Activated naive CD4-positive, alpha-beta T cell treated with Interleukin-2 at 50 U/mL for 16 hours (primary cell): ENCODE data around the gene EEF1AKMT3.
"Not testable (repeated sequence)": the region's sequence is repeated elsewhere in the genome, so short reads cannot be mapped to it uniquely, and the experiment has no call there.

Source experiments
- DNase-seq: peaks from one replicate; pipeline ENCODE4 v3.0.0-alpha.2; 2020

Gene EEF1AKMT3

DNA sequence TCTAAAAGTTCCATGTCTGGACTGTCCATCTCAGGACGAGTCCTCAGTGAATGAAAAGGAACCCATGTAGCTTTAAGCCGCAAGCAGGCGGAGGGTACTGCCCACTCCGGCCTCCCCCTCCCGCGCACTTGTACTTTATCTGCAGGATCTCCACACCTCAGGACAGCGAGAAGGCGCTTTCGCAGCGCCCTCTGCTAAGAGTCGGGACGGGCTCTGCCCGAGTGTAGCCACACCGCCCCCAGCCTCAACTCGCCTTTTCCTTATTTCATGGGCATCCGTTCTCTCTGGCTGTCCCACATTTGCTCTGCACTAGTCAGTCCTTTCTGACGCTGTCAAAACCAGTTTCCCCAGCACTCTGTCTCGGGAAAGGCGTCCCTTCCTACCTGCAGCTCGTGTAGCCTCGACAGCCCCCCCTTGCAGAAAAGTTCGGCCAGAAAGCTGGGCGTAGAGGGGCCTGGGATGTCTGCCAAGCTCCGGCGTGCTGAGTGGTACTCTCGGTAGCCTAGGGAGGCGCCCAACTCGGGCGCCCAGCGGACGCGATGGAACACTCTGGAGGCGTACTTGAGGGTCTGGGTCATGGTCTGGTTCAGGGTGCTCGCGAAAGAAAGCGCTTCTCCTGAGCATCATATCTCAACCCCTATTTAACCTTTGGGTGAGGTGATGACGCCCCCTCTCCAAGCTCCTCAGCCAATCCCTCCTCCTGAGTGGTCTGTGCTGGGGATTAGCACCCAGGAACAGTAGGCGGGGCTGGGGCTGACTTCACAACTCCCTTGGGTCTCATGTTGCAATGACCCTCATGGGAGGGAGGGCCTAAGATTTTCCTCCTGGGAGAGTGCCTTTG lies 5.7 kb upstream of the EEF1AKMT3 start, which contains the start of gene CYP27B1:
CYP27B1 (minus strand) TSS at position 615 of the 841 bp plus-strand sequence; CDS start at position 578, 37 bp downstream.
- DNase-seq, result no peak

DNA sequence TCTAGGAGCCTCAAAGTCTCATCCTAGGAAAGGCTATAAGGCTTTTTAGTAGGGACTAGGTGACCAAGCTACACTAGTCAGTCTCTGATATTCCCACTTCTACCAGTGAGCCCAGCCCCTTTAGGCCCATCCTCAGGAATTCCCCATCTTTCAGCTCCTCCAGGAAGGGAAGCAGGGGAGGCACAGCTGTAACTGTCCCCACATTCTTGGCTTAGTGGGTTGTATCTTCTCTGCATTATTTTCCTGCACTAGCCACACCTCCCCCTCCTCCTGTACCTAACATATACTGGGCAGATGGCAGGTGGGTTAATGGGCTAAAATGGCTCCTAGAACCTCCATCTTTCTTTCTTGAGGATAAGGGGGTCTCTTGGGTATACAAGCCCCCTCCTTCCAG lies 5.1 kb upstream of the EEF1AKMT3 start:
- DNase-seq, result no peak

DNA sequence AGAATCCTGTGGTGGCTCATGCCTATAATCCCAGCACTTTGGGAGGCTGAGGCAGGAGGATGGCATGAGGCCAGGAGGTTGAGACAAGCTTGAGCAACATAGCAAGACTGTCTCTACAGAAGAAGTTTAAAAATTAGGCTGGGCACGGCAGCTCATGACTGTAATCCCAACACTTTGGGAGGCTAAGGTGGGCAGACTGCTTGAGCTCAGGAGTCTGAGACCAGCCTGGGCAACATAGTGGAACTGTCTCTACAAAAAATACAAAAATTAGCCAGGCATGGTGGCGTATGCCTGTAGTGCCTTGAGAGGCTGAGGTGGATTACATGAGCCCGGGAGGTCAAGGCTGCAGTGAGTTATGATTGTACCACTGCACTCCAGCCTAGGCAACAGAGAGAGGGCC lies 4.5 kb upstream of the EEF1AKMT3 start:
- no peak for DNase-seq

DNA sequence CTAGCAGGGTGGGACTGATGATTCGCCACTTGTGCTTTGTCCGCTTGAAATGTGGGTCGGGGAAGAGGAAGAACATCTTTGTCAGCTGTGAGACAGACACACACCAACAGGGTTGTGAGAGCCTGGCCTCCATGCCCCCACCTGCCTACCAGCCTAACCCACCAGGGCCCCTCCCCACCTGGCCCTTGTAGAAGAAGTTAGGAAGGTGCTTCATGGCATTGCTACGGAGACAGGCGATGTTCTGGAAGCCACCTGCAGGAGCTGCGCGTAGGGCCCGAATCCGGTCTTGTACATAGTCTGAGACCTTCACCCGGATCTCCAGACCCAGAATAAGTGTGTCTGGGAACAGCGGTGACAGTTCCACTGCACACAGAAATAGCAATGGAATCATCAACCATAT lies 2.8 kb upstream of the EEF1AKMT3 start:
- no peak for DNase-seq

DNA sequence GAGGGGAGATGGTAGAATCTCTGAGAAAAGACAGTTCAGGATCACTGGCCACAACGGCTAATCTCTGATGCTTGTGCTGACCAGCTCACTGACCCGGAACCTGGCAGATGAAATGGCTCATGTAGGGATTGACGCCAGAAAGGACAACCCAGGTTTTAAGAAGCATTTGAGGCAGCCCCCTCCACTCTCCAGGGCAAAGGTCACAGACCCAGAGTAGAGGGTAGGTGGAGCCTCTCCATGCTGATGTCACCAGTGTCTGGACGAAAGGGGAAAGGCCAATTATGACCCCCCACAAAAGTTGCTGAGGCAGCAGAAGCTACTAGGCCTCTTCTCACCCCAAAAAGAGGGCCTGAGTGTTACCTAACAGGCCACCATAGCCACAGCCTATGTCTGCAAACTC lies 1.7 kb upstream of the EEF1AKMT3 start:
- no peak for DNase-seq

DNA sequence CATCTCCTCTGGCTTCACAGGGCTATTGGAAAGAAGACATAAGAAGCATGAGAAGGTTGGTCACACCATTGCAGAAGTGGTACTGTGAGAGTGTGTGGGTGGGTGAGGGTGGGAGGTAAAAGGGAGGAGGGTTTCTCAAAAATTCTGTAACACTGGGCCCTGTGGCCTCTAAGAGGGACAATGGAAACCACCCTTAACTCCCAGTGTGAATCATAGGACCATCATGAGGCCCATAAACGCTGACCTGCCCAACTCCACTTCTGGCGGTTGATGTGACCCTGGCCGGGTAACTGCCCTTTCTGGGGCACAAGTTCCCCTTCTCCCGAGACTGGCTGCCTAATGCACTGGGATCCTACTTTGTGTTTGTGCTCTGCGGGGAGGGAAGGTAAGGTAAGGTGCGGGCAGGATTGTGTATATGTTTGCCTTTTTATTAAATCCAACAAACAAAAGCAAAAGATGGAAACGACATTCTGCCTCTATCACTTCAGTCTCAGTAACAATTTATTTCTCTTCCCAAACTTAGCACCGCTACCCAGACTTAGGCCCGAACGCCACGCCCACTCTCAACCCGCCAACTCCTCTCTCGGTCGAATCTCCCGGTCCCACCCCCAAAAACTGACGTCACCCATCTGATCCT lies 1.1 kb upstream of the EEF1AKMT3 start:
- peak; percentile 91 for DNase-seq

DNA sequence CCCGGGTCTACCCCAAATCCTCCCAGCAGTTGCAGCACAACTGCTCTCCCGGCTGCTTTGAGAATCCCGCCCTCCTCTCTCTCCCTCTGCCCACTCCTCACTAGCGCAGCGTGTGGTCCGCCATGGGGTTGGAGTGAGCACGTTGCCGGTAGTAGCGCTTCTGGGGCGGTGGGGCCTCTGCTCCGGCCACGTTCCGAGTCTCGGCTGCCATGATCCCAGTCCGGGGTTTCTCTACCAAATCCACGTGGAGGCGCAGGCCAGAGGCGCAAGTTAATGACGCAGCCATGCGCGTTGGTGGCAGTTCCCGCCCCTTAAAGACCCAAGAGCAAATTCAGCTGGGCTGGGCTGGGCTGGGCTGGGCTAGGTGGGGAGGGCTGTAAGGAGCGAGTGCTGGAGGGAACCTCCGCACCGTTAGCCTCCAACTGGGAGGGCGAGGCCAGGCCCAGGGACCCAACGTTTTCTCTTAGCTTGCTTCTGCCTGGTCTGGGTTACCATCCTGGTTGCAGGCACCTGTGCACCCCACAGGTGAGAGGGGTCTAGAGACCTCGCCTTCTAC lies 463 bp upstream of the EEF1AKMT3 start, which contains the start of gene METTL1:
METTL1 (minus strand) TSS at position 233 of the 556 bp plus-strand sequence; CDS start at position 211, 22 bp downstream.
- DNase-seq, result peak; percentile 95

DNA sequence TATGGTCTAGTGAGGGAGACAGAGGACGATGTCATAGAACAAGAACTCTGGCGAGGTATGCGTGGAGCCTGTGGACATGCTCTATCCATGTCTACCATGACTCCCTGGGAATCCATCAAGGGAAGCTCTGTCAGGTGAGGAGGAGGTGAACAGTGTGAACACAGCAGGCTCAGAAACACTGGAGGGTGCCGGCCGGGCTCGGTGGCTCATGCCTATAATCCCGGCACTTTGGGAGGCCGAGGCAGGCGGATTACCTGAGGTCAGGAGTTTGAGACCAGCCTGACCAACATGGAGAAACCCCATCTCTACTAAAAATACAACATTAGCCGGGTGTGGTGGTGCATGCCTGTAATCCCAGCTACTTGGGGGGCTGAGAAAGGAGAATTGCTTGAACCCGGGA lies 2.2 kb downstream of the EEF1AKMT3 start:
- not testable (repeated sequence) for DNase-seq

DNA sequence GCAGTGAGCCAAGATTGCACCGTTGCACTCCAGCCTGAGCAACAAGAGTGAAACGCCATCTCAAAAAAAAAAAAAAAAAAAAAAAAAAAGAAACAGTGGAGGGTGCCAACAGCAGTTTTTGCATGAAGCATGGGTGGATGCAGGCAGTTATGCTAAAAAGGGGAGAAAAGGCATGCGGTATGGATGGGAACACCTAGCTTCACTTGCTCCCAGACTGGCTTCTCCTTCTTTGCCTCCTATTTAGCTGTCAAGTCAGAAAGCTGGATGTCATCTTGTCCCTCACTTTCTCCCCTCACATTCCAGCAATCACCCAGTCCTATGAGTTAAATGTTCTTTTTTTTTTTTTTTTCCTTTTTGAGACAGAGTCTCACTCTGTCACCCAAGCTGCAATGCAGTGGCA lies 2.6 kb downstream of the EEF1AKMT3 start:
- DNase-seq, result no peak

DNA sequence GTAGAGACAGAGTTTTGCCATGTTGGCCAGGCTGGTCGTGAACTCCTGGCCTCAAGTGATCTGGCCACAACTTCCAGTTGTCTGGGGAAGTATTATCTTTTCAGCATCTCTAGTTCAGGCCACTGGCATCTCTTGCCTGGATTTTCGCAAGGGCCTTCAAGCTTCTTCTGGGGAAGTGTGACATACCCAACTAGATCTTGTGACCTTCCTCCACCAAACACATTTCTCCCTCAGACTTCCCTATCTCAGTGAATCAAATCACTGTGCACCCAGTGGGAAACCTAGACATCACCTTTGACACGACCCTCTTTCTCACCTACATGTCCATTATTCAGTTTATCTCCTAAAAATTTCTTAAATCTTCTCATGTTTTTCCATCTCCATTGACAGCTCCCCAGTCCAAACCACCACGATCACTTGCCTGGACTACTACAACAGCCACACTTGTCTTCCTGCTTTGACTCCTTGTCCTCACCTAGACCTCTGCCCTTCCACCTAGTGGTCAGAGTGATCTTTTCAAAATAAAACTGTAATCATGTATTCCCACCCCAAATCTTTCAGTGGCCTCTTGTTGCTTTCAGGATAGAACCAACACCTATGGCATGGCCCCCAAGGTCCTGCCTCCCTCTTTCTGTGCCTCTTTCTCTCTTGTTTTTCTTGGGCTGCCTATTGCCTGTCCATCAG lies 3.3 kb downstream of the EEF1AKMT3 start:
- no peak for DNase-seq

DNA sequence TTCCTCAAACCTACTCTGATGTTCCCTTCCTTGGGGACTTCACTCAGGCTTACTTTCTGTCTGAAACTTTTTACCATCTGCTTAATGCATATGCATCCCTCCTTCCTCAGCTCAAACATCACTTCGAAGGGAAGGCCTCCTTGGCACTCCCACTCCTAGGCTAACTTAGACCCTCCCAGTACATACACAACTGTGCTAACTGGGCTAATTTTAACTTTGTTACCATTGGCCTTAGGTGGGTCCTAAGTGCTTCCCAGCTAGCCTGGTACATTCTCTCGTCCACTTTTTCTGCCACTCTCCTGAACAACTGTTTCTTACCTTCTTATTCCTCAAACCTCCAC lies 3.8 kb downstream of the EEF1AKMT3 start:
- no peak for DNase-seq

DNA sequence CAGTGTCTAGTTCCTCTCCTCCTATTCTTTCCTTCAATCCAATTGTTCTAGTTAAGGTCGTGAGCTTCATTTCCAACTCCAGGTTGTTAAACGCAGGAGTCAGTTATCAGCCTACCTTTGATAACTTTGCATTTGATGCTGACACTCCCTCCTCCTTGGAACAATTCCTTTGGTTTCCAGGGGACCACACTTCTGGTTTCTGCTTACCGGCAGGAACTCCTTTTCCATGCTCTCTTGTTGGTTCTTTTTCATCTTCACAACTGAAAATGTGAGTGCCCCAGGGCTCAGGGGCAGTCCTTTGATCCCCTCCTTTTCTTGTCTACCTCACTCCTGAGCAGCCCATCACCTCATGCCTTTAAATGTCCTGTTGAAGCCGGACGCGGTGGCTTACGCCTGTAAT lies 5.0 kb downstream of the EEF1AKMT3 start:
- DNase-seq, result no peak

DNA sequence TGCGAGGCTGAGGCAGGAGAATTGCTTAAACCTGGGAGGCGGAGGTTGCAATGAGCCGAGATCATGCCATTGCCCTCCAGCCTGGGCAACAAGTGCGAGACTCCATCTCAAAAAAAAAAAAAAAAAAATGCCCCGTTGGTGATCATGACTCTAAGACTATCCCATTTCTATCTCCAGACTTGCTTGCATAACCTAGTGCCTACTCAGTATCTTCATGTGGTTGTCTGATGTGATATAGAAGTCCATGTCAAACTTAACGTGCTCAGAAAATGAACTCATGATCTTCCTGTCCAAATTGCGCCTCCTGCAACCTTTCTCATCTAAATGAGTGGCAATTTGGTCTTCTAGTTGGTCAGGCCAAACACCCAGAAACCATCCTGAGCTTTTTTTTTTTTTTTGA lies 5.5 kb downstream of the EEF1AKMT3 start:
- DNase-seq, result no peak

DNA sequence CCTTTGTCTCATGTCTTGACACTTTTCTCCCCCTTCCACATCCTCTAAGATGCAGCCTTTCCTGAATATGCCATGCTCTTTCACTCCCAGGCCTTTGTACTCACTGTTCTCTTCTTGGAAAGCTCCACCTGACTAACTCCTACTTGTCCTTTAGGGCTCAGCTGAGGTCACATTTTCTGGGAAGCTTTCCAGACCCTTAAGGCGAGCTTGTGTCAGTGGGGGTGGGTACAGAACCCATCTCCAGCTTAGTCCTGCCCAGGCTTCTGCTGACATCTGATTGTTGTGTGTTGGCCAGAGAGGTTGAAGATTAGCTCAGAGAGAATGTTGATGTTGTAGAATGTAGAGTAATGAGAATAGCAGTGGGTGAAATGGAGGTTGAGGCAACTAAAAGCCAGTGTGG lies 7.3 kb downstream of the EEF1AKMT3 start:
- DNase-seq, result no peak

DNA sequence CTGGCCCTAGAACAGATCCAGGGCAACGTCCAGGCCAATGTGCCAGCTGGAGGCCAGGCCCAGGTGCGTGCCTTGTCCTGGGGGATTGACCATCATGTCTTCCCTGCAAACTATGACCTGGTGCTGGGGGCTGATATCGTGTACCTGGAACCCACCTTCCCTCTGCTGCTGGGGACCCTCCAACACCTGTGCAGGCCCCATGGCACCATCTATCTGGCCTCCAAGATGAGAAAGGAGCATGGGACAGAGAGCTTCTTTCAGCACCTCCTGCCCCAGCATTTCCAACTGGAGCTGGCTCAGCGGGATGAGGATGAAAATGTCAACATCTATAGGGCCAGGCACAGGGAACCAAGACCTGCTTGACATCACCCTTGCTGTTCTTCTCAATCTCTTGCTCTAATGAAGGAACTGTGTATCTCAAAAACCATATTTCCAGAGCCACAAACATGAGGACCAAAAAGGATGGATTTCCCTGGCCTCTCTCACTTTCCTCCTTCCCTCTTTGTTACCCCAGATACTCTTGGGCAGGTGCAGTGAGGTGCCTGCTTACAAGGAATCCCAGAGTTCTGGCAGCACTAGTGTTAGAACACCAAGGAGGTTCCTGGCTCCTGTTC lies 8.0 kb downstream of the EEF1AKMT3 start:
- DNase-seq, result no peak

DNA sequence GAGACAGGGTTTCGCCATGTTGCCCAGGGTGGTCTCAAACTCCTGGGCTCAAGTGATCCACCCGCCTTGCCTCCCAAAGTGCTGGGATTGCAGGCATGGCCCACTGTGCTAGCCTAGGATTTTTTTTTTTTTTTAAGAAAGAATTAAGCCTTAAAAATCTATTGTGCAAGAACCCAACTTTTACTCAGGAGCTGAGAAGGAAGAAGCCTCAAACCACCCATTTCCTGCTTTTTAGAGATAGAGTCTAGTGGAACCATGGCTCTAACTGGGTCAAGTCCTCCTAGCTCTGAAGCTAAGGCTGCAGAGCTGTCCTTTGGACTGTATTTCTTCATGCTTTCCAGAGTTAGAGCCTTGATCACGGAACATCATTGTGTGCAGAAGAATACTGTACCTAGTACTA lies 8.8 kb downstream of the EEF1AKMT3 start:
- DNase-seq, result no peak

DNA sequence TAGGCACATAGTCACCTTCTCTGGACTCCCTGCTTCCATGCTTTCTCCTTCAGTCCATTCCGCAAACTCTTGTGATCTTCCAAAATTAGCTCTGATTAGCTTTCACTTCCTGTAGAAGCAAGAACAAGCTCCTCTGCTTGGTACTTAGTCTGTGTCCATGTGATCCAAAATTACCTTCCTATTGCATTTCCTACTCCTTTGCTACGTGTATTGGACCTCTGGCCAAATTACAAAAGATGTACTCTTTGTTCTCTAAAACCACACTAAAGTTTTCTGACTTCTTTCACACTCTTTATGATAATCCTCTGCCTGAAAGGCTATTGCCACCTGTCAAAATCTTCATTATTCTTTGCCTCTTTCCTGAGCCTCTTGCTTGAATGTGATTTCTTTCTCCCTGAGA lies 9.4 kb downstream of the EEF1AKMT3 start:
- DNase-seq, result no peak

DNA sequence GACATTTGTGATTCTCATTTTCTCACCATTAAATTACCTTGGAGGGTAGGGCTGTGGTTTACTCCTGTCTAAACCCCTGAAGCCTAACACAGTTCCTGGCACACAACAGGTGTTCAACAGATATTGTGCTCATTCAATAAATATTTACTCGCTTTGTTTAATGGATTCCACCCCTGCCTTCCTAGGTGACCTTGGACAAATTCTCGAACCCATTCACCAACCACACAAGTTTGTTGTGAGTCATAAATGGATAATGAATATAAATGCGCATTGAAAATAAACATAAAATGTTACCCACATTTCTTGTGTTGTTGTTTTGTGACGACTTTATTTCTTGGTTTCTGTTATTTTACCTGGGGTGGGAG lies 9.8 kb downstream of the EEF1AKMT3 start:
- no peak for DNase-seq

DNA sequence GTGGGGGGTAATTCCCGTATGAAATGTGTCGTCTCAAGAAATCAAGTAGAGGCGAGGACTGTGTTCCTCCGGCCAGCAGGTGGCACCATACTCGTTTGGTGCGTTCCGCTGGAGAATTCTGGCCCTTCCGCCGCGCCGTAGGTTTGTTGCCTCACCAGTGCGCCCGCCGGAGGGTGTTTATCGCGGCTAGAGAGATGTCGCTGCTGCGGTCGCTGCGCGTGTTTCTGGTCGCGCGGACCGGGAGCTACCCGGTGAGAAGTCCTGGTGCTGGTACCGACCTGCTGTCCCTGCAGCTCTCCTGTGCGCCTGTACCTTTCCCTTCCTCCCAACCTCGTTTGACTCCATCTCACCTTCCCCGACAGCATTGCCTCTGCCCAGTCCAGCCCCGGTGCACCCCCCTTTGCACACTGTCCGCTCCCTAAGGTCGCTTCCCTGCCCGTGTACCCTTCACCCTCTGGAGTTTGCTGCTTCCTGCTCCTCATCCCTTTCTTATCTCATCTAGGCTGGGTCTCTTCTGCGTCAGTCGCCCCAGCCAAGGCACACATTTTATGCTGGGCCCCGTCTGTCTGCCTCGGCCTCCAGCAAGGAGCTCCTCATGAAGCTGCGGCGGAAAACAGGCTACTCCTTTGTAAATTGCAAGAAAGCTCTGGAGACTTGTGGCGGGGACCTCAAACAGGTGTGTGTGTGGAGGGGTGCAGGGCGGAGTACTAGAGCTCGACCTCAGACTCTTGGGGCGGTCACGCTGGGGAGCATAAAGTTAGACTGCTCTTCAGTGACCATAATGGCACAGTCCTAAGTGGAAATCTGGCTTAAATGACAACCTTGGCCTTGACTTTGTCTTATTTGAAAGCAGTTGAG lies 10.4 kb downstream of the EEF1AKMT3 start, which contains the start of gene TSFM:
TSFM (plus strand) TSS at position 180 of the 858 bp plus-strand sequence; CDS start at position 195, 15 bp downstream.
- peak; percentile 98 for DNase-seq

DNA sequence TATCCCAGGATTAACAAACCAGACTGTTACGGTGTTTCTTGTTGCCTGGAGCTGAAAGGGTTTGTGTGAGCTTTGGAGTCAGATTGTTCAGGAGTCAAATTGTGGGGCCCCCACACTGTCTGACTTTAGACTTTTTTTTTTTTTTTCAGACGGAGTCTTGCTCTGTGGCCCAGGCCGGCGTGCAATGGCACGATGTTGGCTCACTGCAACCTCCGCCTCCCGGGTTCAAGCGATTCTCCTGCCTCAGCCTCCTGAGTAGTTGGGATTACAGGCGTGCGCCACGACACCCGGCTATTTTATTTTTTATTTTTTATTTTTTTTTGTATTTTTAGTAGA lies 11.0 kb downstream of the EEF1AKMT3 start:
- no peak for DNase-seq

DNA sequence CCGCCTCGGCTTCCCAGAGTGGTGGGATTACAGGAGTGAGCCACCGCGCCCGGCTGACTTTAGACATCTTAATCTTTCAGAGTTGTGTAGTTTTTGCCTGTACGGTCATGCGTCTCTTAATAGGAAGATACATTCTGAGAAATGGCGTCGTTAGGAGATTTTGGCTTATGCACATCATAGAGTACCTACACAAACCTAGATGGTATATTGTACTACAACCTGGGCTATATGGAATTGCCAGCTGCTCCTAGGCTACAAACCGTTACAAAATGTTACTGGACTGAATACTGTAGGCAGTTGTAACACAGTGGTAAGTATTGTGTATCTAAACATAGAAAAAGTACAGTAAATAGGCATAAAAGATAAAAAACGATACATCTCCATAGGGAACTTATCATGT lies 11.4 kb downstream of the EEF1AKMT3 start:
- no peak for DNase-seq

DNA sequence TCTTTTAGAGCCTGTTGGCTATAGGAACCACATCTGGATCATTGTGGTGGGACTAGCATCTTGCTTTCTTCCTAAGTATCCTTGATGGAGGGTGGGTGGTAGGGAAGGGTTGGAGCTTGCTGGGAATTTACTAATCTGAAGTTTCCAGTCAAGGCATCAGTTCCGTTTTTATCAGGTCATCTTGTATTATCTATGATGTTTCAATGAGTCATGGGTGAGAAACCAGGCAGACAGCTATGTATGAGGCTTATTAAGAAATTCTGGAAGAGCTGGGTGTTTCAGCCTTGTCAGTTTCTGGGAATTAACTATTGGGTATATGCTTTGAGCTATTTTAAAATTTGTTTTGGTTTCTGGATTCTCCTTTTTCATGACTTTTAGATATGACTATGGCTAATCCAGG lies 21.5 kb downstream of the EEF1AKMT3 start:
- DNase-seq, result no peak
